Peyer's patch (tissue), 4 donors: ENCODE results near the gene PIP5K1C. TPM values are rescaled to one million over a fixed set of nuclear protein-coding genes. Genes with fewer than 3 reads are reported as not detected.

Experiments
- DNase-seq, 3 donors: peaks; one replicate each; pipeline ENCODE4 v3.0.0-alpha.2; 2017 to 2019
- H3K27ac ChIP-seq, 4 donors: fragments of 200-600 bp; sonication (generic); one replicate each; pipeline ENCODE4 v1.5.1; 2016 to 2019
- H3K27me3 ChIP-seq, 2 donors: fragments of 200-600 bp; sonication (generic); one replicate each; pipeline ENCODE4 v1.5.1; 2019
- H3K36me3 ChIP-seq, 3 donors: fragments of 200-600 bp; sonication (generic); one replicate each; pipeline ENCODE4 v1.5.1; 2016 to 2019
- H3K4me1 ChIP-seq, 4 donors: fragments of 200-600 bp; sonication (generic); one replicate each; pipeline ENCODE4 v1.5.1; 2016 to 2019
- H3K4me3 ChIP-seq, 4 donors: fragments of 200-600 bp; sonication (generic); 1 replicate in 3 of 4; 2 replicates in 1 of 4; pipeline ENCODE4 v1.5.1; 2016 to 2019; ENCODE audit warnings: mild to moderate bottlenecking in 1 of 4
- H3K9me3 ChIP-seq, 4 donors: fragments of 200-600 bp; sonication (generic); one replicate each; pipeline ENCODE4 v1.5.1; 2016 to 2019; ENCODE audit warnings: mild to moderate bottlenecking in 1 of 4
- POLR2A ChIP-seq, 2 donors: fragments of 450-650 bp; IDR thresholded peaks; one replicate each; pipeline ENCODE4 v1.5.1; 2017; ENCODE audit warnings: antibody characterized with exemption in 2 of 2, mild to moderate bottlenecking in 2 of 2, moderate library complexity in 2 of 2
- total RNA-seq, 4 donors: library from RNA; depleted of rRNA; stranded (reverse); fragments of >200 nt; gene quantifications; one replicate each; pipeline ENCODE4 v1.1.0, GENCODE V29; 2016
- TF ChIP-seq, protein P1 (sequence below), 6 experiments: fragments of 450-650 bp in 4 of 6; fragments of 200-600 bp in 2 of 6; sonication (generic) in 1 of 6; IDR thresholded peaks; one replicate each; pipeline ENCODE4 v1.5.1; 2017 to 2019; ENCODE audit warnings: antibody characterized with exemption in 6 of 6, mild to moderate bottlenecking in 3 of 6, moderate library complexity in 1 of 6

PIP5K1C gene
- total RNA-seq, 4 donors from 2014 or later = 22.6 to 27.2 (median 26.1) TPM

DNA sequence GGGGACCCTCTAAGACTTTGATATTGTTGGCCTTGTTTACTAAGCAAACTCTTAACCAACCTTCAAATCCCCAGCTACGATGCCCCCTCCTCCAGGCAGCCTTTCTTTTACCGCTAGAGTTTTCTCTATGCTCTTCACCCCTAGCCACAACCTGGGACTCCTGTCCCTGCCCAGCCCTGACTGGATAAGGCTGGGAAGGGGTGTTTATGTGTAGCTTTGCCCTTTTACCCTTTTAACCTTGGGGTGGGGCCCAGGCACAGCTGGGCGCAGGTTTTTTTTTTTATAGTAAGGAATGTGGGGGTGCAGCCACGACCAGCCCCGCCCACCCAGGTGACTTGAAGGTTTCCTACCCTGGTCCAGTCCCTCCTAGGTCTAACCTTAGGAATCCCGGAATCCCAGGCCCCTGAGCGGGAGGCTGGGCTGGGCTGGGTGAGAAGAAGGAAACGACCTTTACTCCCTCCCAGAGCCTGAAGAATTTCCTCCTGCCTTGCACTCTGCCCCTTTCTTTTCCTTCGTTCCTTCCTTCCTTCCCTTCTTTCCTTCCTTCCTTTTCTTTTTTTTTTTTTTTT lies 20.2 kb upstream of the PIP5K1C start:
- H3K27ac ChIP-seq = peak overlapping the region in 3 of 4 donors; percentile 82 to 93 (median 90)
- DNase-seq = peak in 2 of 3 donors; percentile 94
- no peaks in the 10 kb centered on the region for H3K36me3 ChIP-seq
- H3K9me3 ChIP-seq = no peaks in the 10 kb centered on the region
- TF ChIP-seq, protein P1, sequence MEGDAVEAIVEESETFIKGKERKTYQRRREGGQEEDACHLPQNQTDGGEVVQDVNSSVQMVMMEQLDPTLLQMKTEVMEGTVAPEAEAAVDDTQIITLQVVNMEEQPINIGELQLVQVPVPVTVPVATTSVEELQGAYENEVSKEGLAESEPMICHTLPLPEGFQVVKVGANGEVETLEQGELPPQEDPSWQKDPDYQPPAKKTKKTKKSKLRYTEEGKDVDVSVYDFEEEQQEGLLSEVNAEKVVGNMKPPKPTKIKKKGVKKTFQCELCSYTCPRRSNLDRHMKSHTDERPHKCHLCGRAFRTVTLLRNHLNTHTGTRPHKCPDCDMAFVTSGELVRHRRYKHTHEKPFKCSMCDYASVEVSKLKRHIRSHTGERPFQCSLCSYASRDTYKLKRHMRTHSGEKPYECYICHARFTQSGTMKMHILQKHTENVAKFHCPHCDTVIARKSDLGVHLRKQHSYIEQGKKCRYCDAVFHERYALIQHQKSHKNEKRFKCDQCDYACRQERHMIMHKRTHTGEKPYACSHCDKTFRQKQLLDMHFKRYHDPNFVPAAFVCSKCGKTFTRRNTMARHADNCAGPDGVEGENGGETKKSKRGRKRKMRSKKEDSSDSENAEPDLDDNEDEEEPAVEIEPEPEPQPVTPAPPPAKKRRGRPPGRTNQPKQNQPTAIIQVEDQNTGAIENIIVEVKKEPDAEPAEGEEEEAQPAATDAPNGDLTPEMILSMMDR (IDR thresholded peaks at IDR 0.05) = peak in 1 of 6 experiments; percentile 13
- peak; percentile 46 to 62 for TF ChIP-seq POLR2A (IDR thresholded peaks at IDR 0.05)
- peaks cover 0 to 39% (median 9%) of the 10 kb centered on the region in 4 donors for H3K4me1 ChIP-seq
- peak overlapping the region in 2 of 4 donors; percentile 27 to 72 for H3K4me3 ChIP-seq
- peaks cover 0 to 8% of the 10 kb centered on the region in 2 donors for H3K27me3 ChIP-seq

- Histone ChIP-seq H3K4me1 (peaks cover 0 to 34% (median 9%) of the 10 kb centered on the region in 4 donors), H3K27ac (peak overlapping the region in 3 of 4 donors; percentile 82 to 93 (median 90)), H3K36me3 (no peaks in the 10 kb centered on the region), H3K4me3 (peak overlapping the region in 1 of 4 donors; percentile 27), H3K9me3 (no peaks in the 10 kb centered on the region), H3K27me3 (peaks cover 0 to 8% of the 10 kb centered on the region in 2 donors)
- no peak for DNase-seq
- TF ChIP-seq, protein P1 (IDR thresholded peaks at IDR 0.05) = no peak
Measured at GRCh38 chr19:3719868-3720267, 19.6 kb upstream of the PIP5K1C start.

GRCh38 chr19:3716147-3716668 lies 15.9 kb upstream of the PIP5K1C start:
- DNase-seq = peak in 1 of 3 donors; percentile 62
- no peaks in the 10 kb centered on the region for H3K36me3 ChIP-seq
- no peaks in the 10 kb centered on the region for H3K9me3 ChIP-seq
- no peaks in the 10 kb centered on the region for H3K27me3 ChIP-seq
- H3K27ac ChIP-seq = peak overlapping the region in 2 of 4 donors; percentile 61 to 71
- no peak for TF ChIP-seq POLR2A (IDR thresholded peaks at IDR 0.05)
- TF ChIP-seq, protein P1 (IDR thresholded peaks at IDR 0.05) = no peak
- H3K4me3 ChIP-seq = no peak overlapping the region
- H3K4me1 ChIP-seq = peaks cover 0 to 45% (median 3%) of the 10 kb centered on the region in 4 donors

- peak in 2 of 3 donors; percentile 75 to 84 for DNase-seq
- Histone ChIP-seq H3K4me1 (peaks cover 0 to 29% (median 2%) of the 10 kb centered on the region in 4 donors), H3K27me3 (no peaks in the 10 kb centered on the region), H3K36me3 (no peaks in the 10 kb centered on the region), H3K9me3 (no peaks in the 10 kb centered on the region), H3K4me3 (peak overlapping the region in 2 of 4 donors; percentile 28 to 30), H3K27ac (peak overlapping the region in 3 of 4 donors; percentile 63 to 83 (median 79))
- TF ChIP-seq, protein P1 (IDR thresholded peaks at IDR 0.05) = no peak
- TF ChIP-seq POLR2A (IDR thresholded peaks at IDR 0.05) = peak in 1 of 2 donors; percentile 57
Measured at GRCh38 chr19:3712663-3713611, 12.7 kb upstream of the PIP5K1C start.

- Histone ChIP-seq H3K27ac (peak overlapping the region in 3 of 4 donors; percentile 85 to 99 (median 96)), H3K36me3 (no peaks in the 10 kb centered on the region), H3K4me1 (peaks cover 0 to 26% (median 2%) of the 10 kb centered on the region in 4 donors), H3K9me3 (no peaks in the 10 kb centered on the region), H3K4me3 (peak overlapping the region in 2 of 4 donors; percentile 61 to 84), H3K27me3 (no peaks in the 10 kb centered on the region)
- DNase-seq = peak in 2 of 3 donors; percentile 95
- TF ChIP-seq, protein P1 (IDR thresholded peaks at IDR 0.05) = peak in 1 of 6 experiments; percentile 18
- TF ChIP-seq POLR2A (IDR thresholded peaks at IDR 0.05) = peak; percentile 24 to 65
Measured at GRCh38 chr19:3710265-3710812, 10.1 kb upstream of the PIP5K1C start.
